Epithelial cell of esophagus (primary cell): ENCODE data around the gene CD6.

Experiments
- DNase-seq: peaks from one replicate; pipeline ENCODE4 v3.0.0; 2010; ENCODE audit warnings: low read depth
- H3K4me3 ChIP-seq: 2 replicates; pipeline ENCODE4 v1.5.1; 2011; ENCODE audit warnings: mild to moderate bottlenecking, low read length, control low read depth
- CTCF ChIP-seq: IDR thresholded peaks from 2 replicates; pipeline ENCODE4 v1.5.1; 2011; ENCODE audit warnings: low read depth, mild to moderate bottlenecking, low read length, control low read depth, inconsistent platforms; ENCODE audit not compliant: insufficient read depth; ENCODE audit errors: missing control alignments

CD6 gene

DNA sequence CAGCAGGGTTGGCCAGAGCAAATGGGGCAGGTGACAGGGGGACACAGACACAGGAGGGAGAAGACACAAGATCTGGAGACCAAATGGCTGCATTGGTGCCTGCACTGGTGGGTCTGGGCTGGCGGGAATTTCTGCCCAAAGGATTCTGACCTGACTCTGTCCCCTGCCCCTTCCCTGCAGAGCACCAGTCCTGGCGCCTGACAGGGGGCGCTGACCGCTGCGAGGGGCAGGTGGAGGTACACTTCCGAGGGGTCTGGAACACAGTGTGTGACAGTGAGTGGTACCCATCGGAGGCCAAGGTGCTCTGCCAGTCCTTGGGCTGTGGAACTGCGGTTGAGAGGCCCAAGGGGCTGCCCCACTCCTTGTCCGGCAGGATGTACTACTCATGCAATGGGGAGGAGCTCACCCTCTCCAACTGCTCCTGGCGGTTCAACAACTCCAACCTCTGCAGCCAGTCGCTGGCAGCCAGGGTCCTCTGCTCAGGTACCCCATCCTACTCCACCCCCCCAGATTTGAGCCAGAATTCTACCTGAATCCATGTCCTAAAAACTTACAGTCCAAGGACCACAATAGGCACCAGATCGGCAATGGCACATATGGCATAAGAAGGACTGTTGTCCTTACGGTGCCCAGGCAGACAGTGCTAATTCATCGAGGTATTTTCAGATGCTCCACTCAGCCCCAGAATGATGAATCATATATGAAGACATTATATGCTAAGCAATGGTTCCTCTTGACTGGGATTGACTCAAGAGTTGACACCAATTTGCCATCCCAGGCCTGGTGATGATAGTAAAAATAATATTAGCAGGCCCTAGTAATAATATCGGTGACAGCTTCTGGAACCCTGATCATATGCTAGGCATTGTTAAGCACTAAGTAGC, 38.2 kb downstream of the CD6 start:
- no peak overlapping the region for H3K4me3 ChIP-seq
- DNase-seq: no peak
- no peak for TF ChIP-seq CTCF

DNA sequence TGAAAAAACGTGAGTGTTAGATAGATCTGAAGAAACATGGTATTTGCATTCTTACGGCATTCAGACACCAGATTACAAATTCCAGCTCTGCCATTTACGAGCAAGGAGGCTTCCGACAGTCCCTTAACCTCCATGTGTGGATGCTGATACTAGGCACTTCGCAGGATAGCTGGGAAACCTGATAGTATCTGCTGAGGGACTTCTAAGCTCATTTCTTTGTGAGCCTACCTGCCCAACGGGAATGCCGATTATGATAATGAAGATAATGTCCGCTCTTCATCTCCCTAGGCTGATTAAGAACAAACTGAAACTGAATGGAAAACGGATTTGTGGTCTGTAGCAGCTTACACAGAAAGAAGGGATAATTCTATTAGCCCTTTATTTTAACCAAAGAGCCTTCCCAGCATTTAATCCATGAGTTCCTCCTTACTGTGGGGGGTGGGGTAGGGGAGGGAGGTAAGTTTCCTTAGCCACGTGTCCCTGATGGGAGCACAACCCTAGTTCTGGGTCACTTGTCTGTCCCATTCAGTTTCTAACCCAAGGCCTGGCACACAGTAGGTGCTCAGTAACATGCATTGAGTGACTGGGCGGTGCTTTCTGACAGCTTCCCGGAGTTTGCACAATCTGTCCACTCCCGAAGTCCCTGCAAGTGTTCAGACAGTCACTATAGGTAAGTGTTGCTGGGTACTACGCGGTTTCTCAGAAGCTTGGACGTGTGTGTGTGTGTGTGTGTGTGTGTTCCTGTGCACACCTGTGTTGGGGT, 39.2 kb downstream of the CD6 start:
- TF ChIP-seq CTCF: no peak

GRCh38 chr11:61011229-61011870, 39.9 kb downstream of the CD6 start:
- no peak for TF ChIP-seq CTCF
- H3K4me3 ChIP-seq: no peak overlapping the region
- no peak for DNase-seq

More for the DNA sequence above, 39.2 kb downstream of the CD6 start:
- DNase-seq: no peak
- no peak overlapping the region for H3K4me3 ChIP-seq

DNA sequence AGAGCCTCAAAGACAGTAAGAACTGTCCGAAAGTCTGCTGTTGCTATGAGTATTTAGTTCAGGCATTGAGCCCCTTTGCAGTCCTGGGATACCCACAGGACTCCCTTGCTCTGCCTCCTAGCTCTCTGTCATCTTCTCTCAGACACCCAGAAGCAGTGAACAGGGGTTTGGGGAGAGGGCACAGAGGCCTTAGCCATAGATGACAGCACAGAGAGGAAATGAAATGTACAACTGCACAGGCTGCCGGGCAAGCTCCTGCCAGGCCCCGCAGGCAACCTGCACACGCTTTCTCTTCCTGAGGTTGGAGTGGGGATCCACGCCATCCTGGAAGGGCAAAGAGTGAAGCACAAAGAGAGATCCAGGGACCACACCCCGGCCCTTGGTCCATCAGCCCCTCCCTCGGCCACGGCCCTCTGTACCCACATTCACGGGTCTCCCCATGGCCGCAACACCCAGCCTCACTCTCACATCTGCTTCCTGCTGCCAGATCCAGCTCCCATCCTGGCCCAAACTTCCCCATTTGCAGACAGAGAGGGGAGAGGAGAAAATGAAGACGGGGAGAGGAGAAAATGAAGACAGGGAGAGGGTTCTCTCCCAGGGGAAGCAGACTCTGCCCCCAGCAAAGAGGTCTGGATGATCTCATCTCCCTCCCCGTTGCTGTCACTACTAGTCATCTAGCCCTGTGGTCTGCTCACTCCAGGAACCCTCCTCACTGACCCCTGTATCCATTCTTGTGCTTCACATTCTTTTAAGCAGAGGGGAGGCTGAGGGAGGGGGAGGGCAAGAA, 40.7 kb downstream of the CD6 start:
- DNase-seq: no peak
- H3K4me3 ChIP-seq: no peak overlapping the region

DNA sequence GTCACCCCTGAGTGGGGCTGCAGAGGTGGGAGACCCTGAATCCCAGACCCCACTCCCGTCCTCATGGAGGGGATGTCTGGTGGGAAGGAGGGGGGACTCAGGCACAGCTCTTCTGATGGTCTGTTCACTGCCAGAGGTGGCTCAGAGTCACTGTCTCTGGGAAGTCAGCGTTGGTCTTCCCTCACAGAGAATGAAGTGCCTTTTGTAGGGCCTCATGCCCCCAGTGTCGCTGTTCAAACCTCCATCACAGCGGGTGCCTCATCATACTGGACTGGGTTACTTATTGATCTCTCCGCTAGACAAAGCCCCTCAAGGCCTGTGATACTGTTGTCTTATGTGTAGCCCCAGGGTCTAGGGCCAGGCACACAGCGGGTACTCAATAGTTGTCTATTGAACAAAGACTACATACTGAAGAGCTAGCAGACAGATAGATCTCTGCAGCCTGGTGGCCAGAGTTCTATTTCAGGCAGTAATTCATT, 41.3 kb downstream of the CD6 start:
- no peak overlapping the region for H3K4me3 ChIP-seq
- TF ChIP-seq CTCF: no peak

More for the DNA sequence above, 40.7 kb downstream of the CD6 start:
- TF ChIP-seq CTCF: no peak

DNA sequence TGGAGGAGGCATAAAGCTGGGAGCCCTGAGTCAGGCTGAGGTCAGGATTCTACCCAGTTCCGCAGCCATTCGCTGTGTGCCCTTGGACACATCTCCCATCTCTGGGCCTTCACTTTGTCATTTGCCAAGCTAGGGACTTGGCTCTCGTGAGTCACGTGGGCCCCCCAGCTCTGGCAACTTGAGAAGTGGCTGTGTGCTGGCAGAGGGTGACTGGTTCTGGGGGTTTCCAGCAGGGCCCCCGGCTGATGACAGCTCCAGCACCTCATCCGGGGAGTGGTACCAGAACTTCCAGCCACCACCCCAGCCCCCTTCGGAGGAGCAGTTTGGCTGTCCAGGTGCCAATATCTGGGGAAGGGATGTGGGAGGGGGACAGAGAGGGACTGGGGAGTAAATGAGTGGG, 46.6 kb downstream of the CD6 start:
- no peak for DNase-seq
- no peak overlapping the region for H3K4me3 ChIP-seq
- TF ChIP-seq CTCF: no peak

More for the DNA sequence above, 41.3 kb downstream of the CD6 start:
- no peak for DNase-seq
